ENCODE data around the gene B4GALT6.

B4GALT6 gene

GRCh38 chr18:31590570-31590969 is 93.8 kb downstream of the B4GALT6 start:
- H3K4me3 ChIP-seq (replicated peaks; ENCODE audit: low read depth, low read length), result no peak overlapping the region
- TF ChIP-seq CTCF (IDR thresholded peaks at IDR 0.05; ENCODE audit: low read length, missing control alignments), result no peak
- DNase-seq (ENCODE audit: low read depth), result no peak

- no peak for TF ChIP-seq CTCF (IDR thresholded peaks at IDR 0.05; ENCODE audit: low read length, missing control alignments)
- no peak overlapping the region for H3K4me3 ChIP-seq (replicated peaks; ENCODE audit: low read depth, low read length)
- peak; percentile 16 for DNase-seq (ENCODE audit: low read depth)
Observed at GRCh38 chr18:31587529-31587928, 96.9 kb downstream of the B4GALT6 start.

- no peak for DNase-seq (ENCODE audit: low read depth)
- no peak overlapping the region for H3K4me3 ChIP-seq (replicated peaks; ENCODE audit: low read depth, low read length)
- TF ChIP-seq CTCF (IDR thresholded peaks at IDR 0.05; ENCODE audit: low read length, missing control alignments), result no peak
Observed at GRCh38 chr18:31586616-31587015, 97.8 kb downstream of the B4GALT6 start.

GRCh38 chr18:31585991-31586390 is 98.4 kb downstream of the B4GALT6 start:
- no peak overlapping the region for H3K4me3 ChIP-seq (replicated peaks; ENCODE audit: low read depth, low read length)
- no peak for TF ChIP-seq CTCF (IDR thresholded peaks at IDR 0.05; ENCODE audit: low read length, missing control alignments)
- DNase-seq (ENCODE audit: low read depth), result no peak

GRCh38 chr18:31583185-31583854 is 101.1 kb downstream of the B4GALT6 start:
- no peak for TF ChIP-seq CTCF (IDR thresholded peaks at IDR 0.05; ENCODE audit: low read length, missing control alignments)
- H3K4me3 ChIP-seq (replicated peaks; ENCODE audit: low read depth, low read length), result no peak overlapping the region
- no peak for DNase-seq (ENCODE audit: low read depth)

GRCh38 chr18:31581498-31582197 is 102.7 kb downstream of the B4GALT6 start:
- peak; percentile 56 for DNase-seq (ENCODE audit: low read depth)
- no peak overlapping the region for H3K4me3 ChIP-seq (replicated peaks; ENCODE audit: low read depth, low read length)
- no peak for TF ChIP-seq CTCF (IDR thresholded peaks at IDR 0.05; ENCODE audit: low read length, missing control alignments)
